Parathyroid adenoma (tissue), 2 donors: ENCODE data around the gene PTTG1.

Experiments used
- H2AFZ ChIP-seq: fragments of 300-600 bp; sonication (generic); one replicate; pipeline ENCODE4 v1.7.0; 2017; ENCODE audit warnings: antibody characterized with exemption, mild to moderate bottlenecking
- H3K27ac ChIP-seq: fragments of 300-600 bp; sonication (generic); one replicate; pipeline ENCODE4 v1.7.0; 2017
- H3K27me3 ChIP-seq: fragments of 300-600 bp; sonication (generic); one replicate; pipeline ENCODE4 v1.7.0; 2017; ENCODE audit warnings: low read length; ENCODE audit not compliant: control insufficient read depth, insufficient read depth
- H3K36me3 ChIP-seq: fragments of 300-600 bp; sonication (generic); one replicate; pipeline ENCODE4 v1.7.0; 2017; ENCODE audit warnings: low read length; ENCODE audit not compliant: control insufficient read depth, insufficient read depth
- H3K4me1 ChIP-seq: fragments of 300-600 bp; sonication (generic); one replicate; pipeline ENCODE4 v1.7.0; 2017; ENCODE audit warnings: control low read depth
- H3K4me2 ChIP-seq: fragments of 300-600 bp; sonication (generic); one replicate; pipeline ENCODE4 v1.7.0; 2017; ENCODE audit warnings: low read length
- H3K4me3 ChIP-seq: fragments of 300-600 bp; sonication (generic); one replicate; pipeline ENCODE4 v1.7.0; 2017; ENCODE audit warnings: low read depth, low read length
- H3K79me2 ChIP-seq: fragments of 300-600 bp; sonication (generic); one replicate; pipeline ENCODE4 v1.7.0; 2017; ENCODE audit warnings: control low read depth
- H3K9ac ChIP-seq: fragments of 300-600 bp; sonication (generic); one replicate; pipeline ENCODE4 v1.7.0; 2017; ENCODE audit warnings: mild to moderate bottlenecking
- H3K9me3 ChIP-seq: fragments of 300-600 bp; sonication (generic); one replicate; pipeline ENCODE4 v1.7.0; 2017; ENCODE audit warnings: low read length; ENCODE audit not compliant: control insufficient read depth
- CTCF ChIP-seq: fragments of 300-600 bp; sonication (generic); IDR thresholded peaks from one replicate; pipeline ENCODE4 v1.7.0; 2017; ENCODE audit warnings: antibody characterized with exemption, mild to moderate bottlenecking
- donor health status: primary hyperparathyroidism.

PTTG1 gene

GRCh38 chr5:160420331-160420610, 1.4 kb upstream of the PTTG1 start:
- no peaks in the 10 kb centered on the region for H3K27me3 ChIP-seq

GRCh38 chr5:160423099-160423498, 1.4 kb downstream of the PTTG1 start:
- H2AFZ ChIP-seq = peak overlapping the region; percentile 81
- TF ChIP-seq CTCF = no peak
- H3K9ac ChIP-seq = no peak overlapping the region
- H3K27ac ChIP-seq = no peak overlapping the region
- no peaks in the 10 kb centered on the region for H3K9me3 ChIP-seq
- no peak overlapping the region for H3K4me3 ChIP-seq
- H3K36me3 ChIP-seq = no peaks in the 10 kb centered on the region
- no peak overlapping the region for H3K4me2 ChIP-seq
- no peaks in the 10 kb centered on the region for H3K4me1 ChIP-seq
- peaks cover 7% of the 10 kb centered on the region for H3K79me2 ChIP-seq
- H3K27me3 ChIP-seq = no peaks in the 10 kb centered on the region

More at GRCh38 chr5:160420331-160420610, 1.4 kb upstream of the PTTG1 start:
- Histone ChIP-seq H3K27ac (no peak overlapping the region), H2AFZ (peak overlapping the region; percentile 52), H3K9ac (no peak overlapping the region), H3K4me1 (peaks cover 2% of the 10 kb centered on the region), H3K79me2 (peaks cover 15% of the 10 kb centered on the region), H3K36me3 (no peaks in the 10 kb centered on the region), H3K4me2 (no peak overlapping the region), H3K9me3 (no peaks in the 10 kb centered on the region), H3K4me3 (no peak overlapping the region)
- no peak for TF ChIP-seq CTCF

GRCh38 chr5:160427607-160428006, 6.0 kb downstream of the PTTG1 start:
- Histone ChIP-seq H2AFZ (no peak overlapping the region), H3K27ac (no peak overlapping the region), H3K27me3 (no peaks in the 10 kb centered on the region), H3K79me2 (no peaks in the 10 kb centered on the region), H3K36me3 (no peaks in the 10 kb centered on the region), H3K4me1 (no peaks in the 10 kb centered on the region), H3K9ac (no peak overlapping the region), H3K4me2 (no peak overlapping the region), H3K9me3 (no peaks in the 10 kb centered on the region), H3K4me3 (no peak overlapping the region)
- TF ChIP-seq CTCF = no peak

- no peak for TF ChIP-seq CTCF
- H2AFZ ChIP-seq = no peak overlapping the region
- H3K9me3 ChIP-seq = no peaks in the 10 kb centered on the region
Measured at GRCh38 chr5:160432196-160432595, 10.5 kb downstream of the PTTG1 start.

DNA sequence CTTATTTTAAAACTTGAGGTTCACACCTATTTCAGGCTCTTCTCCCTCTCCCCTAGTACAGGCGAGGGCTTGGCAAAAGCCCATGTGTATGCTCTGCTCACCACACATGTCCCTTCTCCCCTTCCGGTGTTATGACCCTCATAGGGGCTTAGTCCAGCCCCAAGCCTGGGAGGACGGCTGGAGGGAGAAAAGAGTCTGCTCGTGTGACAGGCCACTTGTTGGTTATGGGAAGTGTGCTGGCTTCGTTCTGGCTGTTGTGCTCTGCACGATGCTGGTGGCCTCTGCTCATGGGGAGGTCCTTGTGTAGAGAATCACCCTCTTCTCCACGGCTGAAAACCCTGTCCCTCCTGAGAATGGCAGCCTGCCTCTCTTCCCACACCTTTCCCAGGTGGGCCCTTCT, 11.1 kb downstream of the PTTG1 start:
- no peaks in the 10 kb centered on the region for H3K27me3 ChIP-seq
- H3K36me3 ChIP-seq = no peaks in the 10 kb centered on the region
- H3K9me3 ChIP-seq = no peaks in the 10 kb centered on the region
- no peak for TF ChIP-seq CTCF
- H3K4me1 ChIP-seq = peaks cover 5% of the 10 kb centered on the region
- no peaks in the 10 kb centered on the region for H3K79me2 ChIP-seq
- H3K4me2 ChIP-seq = no peak overlapping the region
- H3K9ac ChIP-seq = no peak overlapping the region
- H2AFZ ChIP-seq = no peak overlapping the region
- H3K27ac ChIP-seq = no peak overlapping the region
- no peak overlapping the region for H3K4me3 ChIP-seq

More at GRCh38 chr5:160432196-160432595, 10.5 kb downstream of the PTTG1 start:
- H3K27ac ChIP-seq = no peak overlapping the region
- peaks cover 5% of the 10 kb centered on the region for H3K4me1 ChIP-seq
- H3K36me3 ChIP-seq = no peaks in the 10 kb centered on the region
- H3K27me3 ChIP-seq = no peaks in the 10 kb centered on the region
- H3K79me2 ChIP-seq = no peaks in the 10 kb centered on the region
- H3K4me2 ChIP-seq = no peak overlapping the region
- H3K9ac ChIP-seq = no peak overlapping the region
- H3K4me3 ChIP-seq = no peak overlapping the region
